HepG2 (cell line): ENCODE measurements around the gene SLC2A2. TPM values are rescaled to one million over a fixed set of nuclear protein-coding genes. Genes with fewer than 3 reads are reported as not detected.

ENCODE experiments used
- DPF2 ChIP-seq: sonication (generic); formaldehyde crosslinking; IDR thresholded peaks from 2 replicates; pipeline ENCODE4 v1.4.0; 2020; ENCODE audit warnings: mild to moderate bottlenecking, low read depth, missing genetic modification reagents, borderline replicate concordance
- EEA1 ChIP-seq: sonication (generic); formaldehyde crosslinking; IDR thresholded peaks from 2 replicates; pipeline ENCODE4 v1.5.1; 2020; ENCODE audit warnings: mild to moderate bottlenecking, missing genetic modification reagents, borderline replicate concordance
- FOXA3 ChIP-seq: IDR thresholded peaks from 2 replicates; pipeline ENCODE4 v1.6.1; 2016; ENCODE audit warnings: missing genetic modification reagents, missing compliant biosample characterization
- FOXK2 ChIP-seq: fragments of 450-650 bp; IDR thresholded peaks from 2 replicates; pipeline ENCODE4 v1.6.1; 2016
- FOXO4 ChIP-seq: sonication (generic); formaldehyde crosslinking; conservative IDR thresholded peaks from 2 replicates; pipeline ENCODE4 v1.8.1; 2023; ENCODE audit warnings: missing genetic modification reagents
- GABPB1 ChIP-seq: IDR thresholded peaks from 2 replicates; pipeline ENCODE4 v1.6.1; 2016; ENCODE audit warnings: mild to moderate bottlenecking, missing genetic modification reagents, moderate library complexity, missing compliant biosample characterization
- GZF1 ChIP-seq: sonication (generic); formaldehyde crosslinking; IDR thresholded peaks from 2 replicates; pipeline ENCODE4 v1.5.1; 2020; ENCODE audit warnings: mild to moderate bottlenecking, missing genetic modification reagents
- HNF4A ChIP-seq: sonication (generic); formaldehyde crosslinking; IDR thresholded peaks from 2 replicates; pipeline ENCODE4 v1.4.0; 2020; ENCODE audit warnings: missing genetic modification reagents
- IRX3 ChIP-seq: sonication (generic); formaldehyde crosslinking; IDR thresholded peaks from 2 replicates; pipeline ENCODE4 v1.8.1; 2023; ENCODE audit warnings: mild to moderate bottlenecking, low read depth, missing genetic modification reagents, borderline replicate concordance
- KDM6A ChIP-seq: IDR thresholded peaks from 2 replicates; pipeline ENCODE4 v1.6.1; 2016; ENCODE audit warnings: low read depth
- NFIC ChIP-seq: IDR thresholded peaks from 2 replicates; pipeline ENCODE4 v1.6.1; 2012; ENCODE audit warnings: mild to moderate bottlenecking, low read length, inconsistent platforms
- NR2F1 ChIP-seq, 2 experiments: fragments of 450-650 bp in 1 of 2; formaldehyde crosslinking in 1 of 2; IDR thresholded peaks; 2 replicates each; pipeline versions ENCODE4 v1.5.0 to v1.6.1; 2016 to 2020; ENCODE audit warnings: mild to moderate bottlenecking in 1 of 2, missing compliant biosample characterization in 1 of 2, missing genetic modification reagents in 1 of 2, moderate library complexity in 1 of 2
- REPIN1 ChIP-seq: sonication (generic); formaldehyde crosslinking; IDR thresholded peaks from 2 replicates; pipeline ENCODE4 v1.8.0; 2022; ENCODE audit warnings: missing genetic modification reagents, low read depth, mild to moderate bottlenecking, borderline replicate concordance
- SIX4 ChIP-seq: sonication (generic); formaldehyde crosslinking; IDR thresholded peaks from 2 replicates; pipeline ENCODE4 v1.4.0; 2020; ENCODE audit warnings: missing genetic modification reagents
- SMAD1 ChIP-seq: sonication (generic); formaldehyde crosslinking; IDR thresholded peaks from 2 replicates; pipeline ENCODE4 v1.4.0; 2020; ENCODE audit warnings: missing genetic modification reagents, low read depth, mild to moderate bottlenecking, borderline replicate concordance
- SNAPC2 ChIP-seq: sonication (generic); formaldehyde crosslinking; IDR thresholded peaks from 2 replicates; pipeline ENCODE4 v1.8.1; 2022; ENCODE audit warnings: mild to moderate bottlenecking, missing genetic modification reagents
- ZBTB20 ChIP-seq: sonication (generic); formaldehyde crosslinking; IDR thresholded peaks from 2 replicates; pipeline ENCODE4 v1.8.1; 2023; ENCODE audit warnings: missing genetic modification reagents, low read depth, mild to moderate bottlenecking, borderline replicate concordance
- ZNF296 ChIP-seq: sonication (generic); formaldehyde crosslinking; conservative IDR thresholded peaks from 2 replicates; pipeline ENCODE4 v1.5.0; 2020; ENCODE audit warnings: mild to moderate bottlenecking, missing genetic modification reagents
- ZNF354B ChIP-seq: sonication (generic); formaldehyde crosslinking; IDR thresholded peaks from 2 replicates; pipeline ENCODE4 v1.8.0; 2022; ENCODE audit warnings: mild to moderate bottlenecking, missing genetic modification reagents
- ZNF609 ChIP-seq: sonication (generic); formaldehyde crosslinking; IDR thresholded peaks from 2 replicates; pipeline ENCODE4 v1.4.0; 2020; ENCODE audit warnings: mild to moderate bottlenecking, missing genetic modification reagents, borderline replicate concordance
- ZNF670 ChIP-seq: sonication (generic); formaldehyde crosslinking; IDR thresholded peaks from 2 replicates; pipeline ENCODE4 v1.8.0; 2022; ENCODE audit warnings: mild to moderate bottlenecking, missing genetic modification reagents, borderline replicate concordance
- ZNF75D ChIP-seq: sonication (generic); formaldehyde crosslinking; IDR thresholded peaks from 2 replicates; pipeline ENCODE4 v1.8.1; 2023; ENCODE audit warnings: missing genetic modification reagents, mild to moderate bottlenecking, borderline replicate concordance
- ZNF781 ChIP-seq: sonication (generic); formaldehyde crosslinking; IDR thresholded peaks from 2 replicates; pipeline ENCODE4 v1.5.1; 2020; ENCODE audit warnings: borderline replicate concordance, mild to moderate bottlenecking, missing genetic modification reagents; ENCODE audit errors: not compliant biosample characterization
- polyA plus RNA-seq, 8 experiments: library from polyadenylated mRNA; depleted of rRNA in 3 of 8; stranded (reverse) in 7 of 8; unstranded in 1 of 8; fragments of >200 nt; fragmentation: Illumina TruSeq in 4 of 8; extraction: Trizol in 4 of 8; gene quantifications; 2 replicates each; pipeline versions ENCODE4 v1.2.1 to v1.2.3, GENCODE V29; 2011 to 2016; ENCODE audit warnings: low read depth in 4 of 8, missing spikeins in 1 of 8, mixed read lengths in 1 of 8; ENCODE audit not compliant: insufficient read depth in 1 of 8
- total RNA-seq, 5 experiments: library from RNA; depleted of rRNA; stranded (reverse); fragments of >200 nt; fragmentation: Illumina TruSeq; extraction: Trizol; gene quantifications; 2 replicates each; pipeline ENCODE4 v1.2.3, GENCODE V29; 2016; ENCODE audit warnings: low read depth in 1 of 5

SLC2A2 gene
- total and polyA plus RNA-seq, 2 of the 13 experiments (the other 11 are each of a cell fraction or from before 2014, with no cell fraction given): 19.5 to 23.2 TPM

GRCh38 chr3:170997961-170998913, 28.3 kb downstream of the SLC2A2 start (continued):
- TF ChIP-seq SMAD1 (no peak), ZNF75D (CRISPR knock-in tag) (no peak), ZNF296 (no peak), KDM6A (CRISPR knock-in tag) (peak; percentile 46), ZBTB20 (CRISPR knock-in tag) (0 out of 2 replicates have a peak, but pooled peaks have one; percentile 28), ZNF781 (CRISPR knock-in tag) (no peak), FOXA3 (CRISPR knock-in tag) (peak; percentile 76), NFIC (peak; percentile 86; the same call in 1 of the 2 replicates), GABPB1 (CRISPR knock-in tag) (no peak), ZNF670 (no peak), FOXO4 (no peak), REPIN1 (CRISPR knock-in tag) (no peak; the same call in 1 of the 2 replicates), NR2F1 (CRISPR knock-in tag; IDR thresholded peaks at IDR 0.05) (no peak), FOXK2 (no peak), SNAPC2 (CRISPR knock-in tag) (no peak), DPF2 (CRISPR knock-in tag) (peak; percentile 65; the same call in 1 of the 2 replicates), GZF1 (no peak), HNF4A (CRISPR knock-in tag) (peak; percentile 90), EEA1 (CRISPR knock-in tag) (no peak), ZNF354B (CRISPR knock-in tag) (no peak), IRX3 (CRISPR knock-in tag) (no peak), SIX4 (0 out of 2 replicates have a peak, but pooled peaks have one; percentile 30), ZNF609 (CRISPR knock-in tag) (peak; percentile 72; the same call in 1 of the 2 replicates)
